Lower leg skin (tissue), 4 donors: ENCODE results near the gene TYW3. TPM values are rescaled to one million over a fixed set of nuclear protein-coding genes. Genes with fewer than 3 reads are reported as not detected.

Source experiments
- DNase-seq, 2 donors: peaks; one replicate each; pipeline ENCODE4 v3.0.0-alpha.2; 2019; ENCODE audit warnings: low spot score in 2 of 2
- H3K4me3 ChIP-seq: fragments of 200-600 bp; sonication (generic); 2 replicates; pipeline ENCODE4 v1.5.1; 2017; ENCODE audit warnings: mild to moderate bottlenecking, low read depth; ENCODE audit not compliant: poor library complexity, severe bottlenecking
- CTCF ChIP-seq, 3 donors: fragments of 450-650 bp; IDR thresholded peaks; one replicate each; pipeline ENCODE4 v1.5.1; 2016; ENCODE audit warnings: antibody characterized with exemption in 3 of 3, mild to moderate bottlenecking in 3 of 3, moderate library complexity in 2 of 3
- POLR2A ChIP-seq, 2 donors: fragments of 450-650 bp; IDR thresholded peaks; one replicate each; pipeline ENCODE4 v1.6.1; 2016 to 2017; ENCODE audit warnings: antibody characterized with exemption in 2 of 2, mild to moderate bottlenecking in 1 of 2, moderate library complexity in 1 of 2
- WGBS, 2 donors: methylation state at CpG; one replicate each; pipeline ENCODE4 v1.1.5; 2018; 5-methylcytosine and 5-hydroxymethylcytosine counted together
- intact Hi-C: fragments of 100-400 bp; cut with DNase I; formaldehyde crosslinking; loops from one replicate; pipeline ENCODE4 v1.15.0; 2023; ENCODE audit warnings: low total_unique reads
- total RNA-seq, 4 donors: library from RNA; depleted of rRNA; stranded (reverse); fragments of >200 nt; gene quantifications; one replicate each; pipeline ENCODE4 v1.1.0, GENCODE V29; 2016

The TYW3 gene
- total RNA-seq, 4 donors from 2014 or later = 6.5 to 10.8 (median 8.7) TPM

DNA sequence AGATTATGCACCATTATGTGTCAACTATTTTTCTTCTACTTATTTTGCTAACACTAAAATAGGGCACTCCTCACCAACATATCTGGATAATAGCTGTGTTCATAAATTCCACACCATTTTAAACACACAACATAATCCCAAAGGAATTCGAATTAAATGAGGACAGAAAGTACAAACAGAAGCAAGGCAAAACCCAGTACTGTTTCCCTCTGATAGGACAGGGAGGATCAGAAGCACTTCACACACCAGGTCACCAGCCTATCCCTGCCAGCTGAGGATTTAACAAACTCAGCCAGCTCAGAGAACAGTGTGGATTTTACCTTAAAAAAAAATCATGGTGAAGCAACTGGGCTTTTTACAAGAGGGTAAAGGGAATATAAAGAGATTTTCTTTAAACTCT lies 20.1 kb upstream of the TYW3 start:
- DNase-seq = no peak

DNA sequence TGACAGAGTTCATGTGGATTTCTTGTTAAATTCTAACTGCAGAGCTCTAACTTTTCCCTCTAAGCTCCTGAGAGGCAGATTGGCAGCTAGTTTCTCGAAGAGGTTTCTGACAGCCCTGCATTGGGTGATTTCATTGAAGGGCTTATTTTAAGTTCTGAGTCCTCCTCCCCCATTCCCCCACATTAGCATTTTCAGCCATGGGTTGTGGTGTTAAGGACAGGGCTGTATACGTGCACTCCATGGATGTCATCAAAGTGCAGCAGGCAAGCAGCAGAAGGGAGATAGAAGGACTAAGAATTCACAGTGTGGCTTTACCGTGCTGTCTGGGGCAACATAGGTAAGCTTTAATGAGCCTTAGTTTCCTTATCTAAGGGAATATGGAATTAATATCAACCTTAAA lies 19.1 kb upstream of the TYW3 start:
- intact Hi-C loops = no loop called here
- no peak for TF ChIP-seq CTCF (IDR thresholded peaks at IDR 0.05)
- no peak for TF ChIP-seq POLR2A (IDR thresholded peaks at IDR 0.05)

More for the DNA sequence above, 20.1 kb upstream of the TYW3 start:
- WGBS, 2 donors = 38 to 73% methylated on average over 1 of the region's 1 CpG
- no peak overlapping the region for H3K4me3 ChIP-seq
- TF ChIP-seq POLR2A (IDR thresholded peaks at IDR 0.05) (no peak), CTCF (IDR thresholded peaks at IDR 0.05) (no peak)
- intact Hi-C loops = no loop called here

DNA sequence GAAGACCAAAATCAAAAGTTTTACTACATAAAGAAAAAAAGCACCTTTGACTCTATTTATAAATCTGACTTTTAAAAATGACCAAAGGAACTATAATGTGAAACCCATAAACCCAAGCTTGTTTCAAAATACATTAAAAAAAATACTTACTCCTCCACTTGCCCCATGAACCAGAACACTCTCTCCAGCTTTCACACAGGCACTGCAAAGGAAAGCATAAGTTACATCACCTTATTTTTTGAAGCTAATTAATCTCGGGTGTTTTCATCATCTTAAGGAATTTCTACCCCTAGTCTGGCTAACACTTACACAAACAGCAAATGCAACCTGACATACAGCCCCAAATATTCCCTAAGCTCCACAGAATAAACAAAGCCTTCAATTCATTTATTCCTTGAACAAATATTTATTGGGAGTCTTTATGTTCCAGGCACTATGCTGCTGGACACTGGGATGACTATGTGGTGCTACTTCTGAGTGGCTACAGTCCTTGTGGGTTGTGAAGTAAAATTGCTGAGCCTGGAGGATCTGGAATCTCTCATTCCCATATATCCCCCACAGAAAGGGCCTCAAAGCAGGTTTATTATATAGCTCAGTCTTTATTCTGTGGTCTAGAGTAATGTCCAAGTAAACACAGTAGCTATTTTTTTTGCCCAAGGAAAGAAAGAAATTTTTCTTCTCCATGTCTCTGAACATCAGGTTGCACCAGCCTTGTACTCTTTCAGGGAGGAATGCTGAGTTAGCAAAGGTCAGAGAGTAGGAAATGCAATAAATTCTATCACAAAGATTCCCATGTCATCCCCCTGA lies 18.3 kb upstream of the TYW3 start:
- no peak for DNase-seq
- WGBS, 2 donors = 64 to 87% methylated on average over 1 of the region's 1 CpG
- intact Hi-C loops = no loop called here
- no peak overlapping the region for H3K4me3 ChIP-seq
- TF ChIP-seq CTCF (IDR thresholded peaks at IDR 0.05) = no peak
- no peak for TF ChIP-seq POLR2A (IDR thresholded peaks at IDR 0.05)

More for the DNA sequence above, 19.1 kb upstream of the TYW3 start:
- DNase-seq = no peak
- no peak overlapping the region for H3K4me3 ChIP-seq
- WGBS, 2 donors = 88 to 95% methylated on average over 3 of the region's 3 CpGs

DNA sequence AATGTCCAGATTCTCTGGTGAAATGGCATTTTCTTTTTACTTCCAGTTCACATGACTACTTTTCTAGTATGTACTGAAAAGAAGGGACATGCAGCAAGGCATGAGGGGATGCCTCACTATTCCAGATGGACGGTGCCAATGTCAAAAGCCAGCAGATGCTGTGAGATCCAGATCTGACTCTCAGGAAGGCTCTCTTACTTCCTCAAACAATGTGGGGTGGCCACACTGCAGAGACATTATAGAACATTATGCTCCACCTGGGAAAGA lies 17.8 kb upstream of the TYW3 start:
- 93 to 96% methylated on average over 1 of the region's 1 CpG for WGBS, 2 donors
- TF ChIP-seq CTCF (IDR thresholded peaks at IDR 0.05) (no peak), POLR2A (IDR thresholded peaks at IDR 0.05) (no peak)
- intact Hi-C loops = no loop called here
- DNase-seq = no peak
- no peak overlapping the region for H3K4me3 ChIP-seq

GRCh38 chr1:74715806-74716205 lies 17.1 kb upstream of the TYW3 start:
- 82 to 87% methylated on average over 6 of the region's 6 CpGs for WGBS, 2 donors
- TF ChIP-seq CTCF (IDR thresholded peaks at IDR 0.05) (no peak), POLR2A (IDR thresholded peaks at IDR 0.05) (no peak)
- H3K4me3 ChIP-seq = no peak overlapping the region
- no peak for DNase-seq
- intact Hi-C loops = no loop called here

GRCh38 chr1:74716822-74717221 lies 16.1 kb upstream of the TYW3 start:
- H3K4me3 ChIP-seq = no peak overlapping the region
- TF ChIP-seq CTCF (IDR thresholded peaks at IDR 0.05) (no peak), POLR2A (IDR thresholded peaks at IDR 0.05) (no peak)
- 96 to 98% methylated on average over 1 of the region's 1 CpG for WGBS, 2 donors
- DNase-seq = no peak
- intact Hi-C loops = no loop called here
